CD4-positive, alpha-beta T cell treated with Interleukin-4 for 4 hours (primary cell): ENCODE results near the gene BRD9.
"Not testable (repeated sequence)": the region's sequence is repeated elsewhere in the genome, so short reads cannot be mapped to it uniquely, and the experiment has no call there.

Source experiments
- DNase-seq: peaks from one replicate; pipeline ENCODE4 v3.0.0-alpha.2; 2020

The BRD9 gene

DNA sequence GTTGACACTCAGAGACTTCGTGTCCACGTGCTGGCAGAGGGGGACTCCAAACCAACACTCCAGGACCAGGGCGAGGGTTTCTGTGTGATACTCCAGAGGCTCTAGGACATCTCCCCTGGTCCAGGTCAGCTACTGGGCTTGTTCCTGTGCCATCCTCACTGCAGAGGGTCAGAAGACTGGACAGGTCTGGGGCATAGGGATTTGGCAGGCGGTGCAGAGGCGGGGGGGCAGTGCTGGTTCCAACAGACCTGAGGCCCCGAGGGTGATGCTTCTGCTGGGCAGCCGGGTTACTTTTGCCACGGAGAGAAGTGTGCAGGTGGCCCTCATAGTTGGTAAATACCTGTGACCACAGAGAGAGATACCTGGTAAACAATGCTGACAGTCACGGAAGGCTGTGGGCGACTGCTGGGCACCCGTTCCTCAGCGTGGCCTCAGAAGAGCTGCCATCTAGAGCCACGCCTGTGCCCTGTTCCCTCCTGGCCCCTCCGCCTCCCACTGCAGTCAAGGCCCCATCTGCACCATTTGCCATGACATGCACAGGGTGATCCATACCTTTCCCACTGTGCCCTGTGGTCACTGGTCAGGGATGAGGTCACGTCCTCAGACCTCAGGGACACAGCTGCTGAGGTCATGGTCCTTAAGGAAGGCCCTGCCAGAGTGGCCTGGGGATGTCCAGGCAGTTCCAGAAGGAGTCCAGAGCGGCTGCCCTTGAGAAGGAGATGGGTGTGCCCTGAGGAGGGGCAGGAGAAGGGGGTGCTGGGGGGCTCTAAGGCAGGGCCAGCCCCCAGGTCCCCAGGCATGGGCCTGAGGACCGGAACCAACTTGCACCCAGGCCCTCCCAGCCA, 30.1 kb upstream of the BRD9 start:
- no peak for DNase-seq

- DNase-seq, result no peak
Observed at GRCh38 chr5:921456-922435, 29.1 kb upstream of the BRD9 start.

DNA sequence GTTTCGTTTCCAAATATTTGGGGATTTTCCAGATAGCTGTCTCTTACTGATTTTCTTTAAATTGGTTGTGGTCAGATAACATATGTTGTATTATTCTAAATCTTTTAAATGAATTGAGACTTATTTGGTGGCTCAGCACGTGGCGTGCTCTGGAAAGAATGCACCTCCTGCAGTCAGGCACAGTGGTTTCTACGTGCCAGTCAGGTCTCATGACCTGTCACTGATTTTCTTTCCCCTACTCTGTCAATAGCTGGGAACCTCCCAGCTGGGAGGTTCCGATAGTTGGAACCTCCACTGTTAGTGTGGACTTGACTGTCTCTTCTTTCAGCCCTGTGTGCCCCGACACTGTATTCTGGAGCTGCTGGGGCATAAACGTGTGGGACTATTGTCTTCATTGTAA, 27.7 kb upstream of the BRD9 start:
- no peak for DNase-seq

DNA sequence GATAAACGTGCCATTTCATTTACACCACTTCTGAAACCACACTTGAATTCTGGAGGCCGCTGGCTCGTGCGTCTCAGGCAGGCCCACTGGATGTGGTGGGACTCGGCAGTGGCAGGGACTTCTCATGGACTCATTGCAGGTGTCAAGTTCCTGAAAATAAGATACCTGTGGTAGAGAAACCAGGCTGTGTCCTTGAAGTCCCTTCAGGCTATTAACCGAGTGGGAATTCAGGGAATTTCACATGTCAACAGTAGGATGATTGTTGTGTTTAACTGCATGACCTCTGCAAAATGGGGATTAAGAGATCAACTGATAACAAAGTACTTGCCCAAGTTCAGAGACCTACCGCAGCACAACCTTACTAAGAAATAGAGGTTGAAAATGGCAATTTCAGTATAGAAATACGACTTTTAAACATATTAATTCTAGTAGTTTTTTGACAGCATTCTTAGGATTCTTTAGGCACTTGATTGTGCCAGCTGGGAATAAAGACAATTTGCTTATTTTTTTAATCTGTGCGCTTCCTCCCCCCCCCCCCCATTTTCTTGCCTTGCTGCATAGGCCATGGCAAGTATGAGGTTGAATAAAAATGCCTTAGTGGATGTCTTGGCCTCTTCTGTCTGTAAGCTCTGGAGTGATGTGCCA, 26.9 kb upstream of the BRD9 start:
- DNase-seq, result no peak

DNA sequence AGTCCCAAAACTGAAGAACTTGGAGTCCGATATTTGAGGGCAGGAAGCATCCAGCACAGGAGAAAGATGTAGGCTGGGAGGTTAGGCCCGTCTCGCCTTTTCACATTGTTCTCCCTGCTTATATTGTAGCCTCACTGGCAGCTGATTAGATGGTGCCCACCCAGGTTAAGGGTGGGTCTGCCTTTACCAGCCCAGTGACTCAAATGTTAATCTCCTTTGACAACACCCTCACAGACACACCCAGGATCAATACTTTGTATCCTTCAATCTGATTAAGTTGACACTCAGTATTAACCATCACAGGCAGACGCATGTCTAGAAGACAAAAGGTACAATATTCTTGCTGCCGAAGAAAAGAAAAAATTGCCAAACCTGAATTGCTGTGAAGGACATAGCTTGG, 26.1 kb upstream of the BRD9 start:
- DNase-seq, result not testable (repeated sequence)

DNA sequence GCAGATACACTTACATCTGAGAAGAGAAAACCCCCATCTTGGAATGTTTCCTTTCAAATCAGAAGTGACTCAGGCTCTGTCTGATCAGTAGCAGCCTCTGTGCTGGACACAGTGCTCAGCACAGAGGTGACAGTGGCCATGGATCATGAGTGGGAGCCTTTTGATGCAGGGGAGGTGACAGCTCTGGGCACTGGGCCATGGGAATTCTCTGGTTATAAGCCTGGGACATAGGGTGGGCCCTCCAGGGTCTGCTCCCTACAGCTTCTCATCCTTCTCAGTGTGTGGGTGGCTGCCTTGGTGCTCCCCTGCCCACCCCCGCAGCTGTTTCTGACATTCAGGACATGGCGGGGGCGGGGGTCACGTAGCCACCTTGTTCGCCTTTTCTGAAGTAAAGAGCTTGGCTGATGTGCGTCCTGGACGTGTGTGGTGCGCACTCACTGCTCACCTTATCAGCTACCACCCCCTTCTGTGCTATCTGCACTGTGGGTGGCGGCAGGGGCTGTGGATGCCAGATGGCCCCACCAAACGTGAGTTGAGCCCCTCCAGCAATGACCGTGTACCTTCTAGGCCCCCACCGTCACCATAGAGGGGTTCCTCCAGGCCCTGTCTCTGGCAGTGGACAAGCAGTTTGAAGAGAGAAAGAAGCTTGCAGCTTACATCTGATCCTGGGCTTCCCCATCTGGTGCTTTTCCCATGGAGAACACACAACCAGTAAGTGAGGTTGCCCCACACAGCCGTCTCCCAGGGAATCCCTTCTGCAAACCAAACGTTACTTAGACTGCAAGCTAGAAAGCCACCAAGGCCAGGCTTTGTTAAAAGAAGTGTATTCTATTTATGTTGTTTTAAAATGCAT, 24.1 kb upstream of the BRD9 start:
- no peak for DNase-seq

DNA sequence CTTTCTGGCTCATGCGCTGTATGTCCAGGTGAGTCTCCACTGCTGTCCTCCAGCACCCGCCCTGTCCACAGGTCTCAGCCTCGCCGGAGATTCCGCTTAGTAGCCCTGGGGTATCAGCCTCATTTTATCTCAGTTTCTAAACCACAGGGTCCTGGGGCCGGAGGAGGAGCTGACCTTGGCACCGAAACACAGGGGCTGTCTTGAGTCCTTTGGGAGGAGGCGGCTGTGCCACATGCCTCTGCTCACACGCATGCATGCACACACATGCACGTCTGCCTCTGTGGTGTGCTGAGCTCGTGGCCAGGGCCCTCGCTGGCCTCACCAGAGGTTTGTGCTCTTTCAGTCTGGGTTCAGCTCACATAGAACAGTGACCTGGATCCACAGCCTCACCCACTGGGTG, 23.3 kb upstream of the BRD9 start:
- DNase-seq, result no peak

DNA sequence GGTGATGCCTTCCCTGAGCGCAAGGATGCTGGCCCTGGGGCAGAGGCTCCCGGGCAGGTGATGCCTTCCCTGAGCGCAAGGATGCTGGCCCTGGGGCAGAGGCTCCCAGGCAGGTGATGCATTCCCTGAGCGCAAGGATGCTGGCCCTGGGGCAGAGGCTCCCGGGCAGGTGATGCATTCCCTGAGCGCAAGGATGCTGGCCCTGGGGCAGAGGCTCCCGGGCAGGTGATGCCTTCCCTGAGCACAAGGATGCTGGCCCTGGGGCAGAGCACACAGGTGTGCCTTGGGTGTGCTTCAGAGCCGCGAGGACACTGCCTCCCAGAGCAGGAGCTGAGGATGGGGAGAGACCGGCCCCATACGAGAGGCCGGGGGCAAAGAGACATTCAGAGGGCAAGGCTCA, 22.7 kb upstream of the BRD9 start:
- not testable (repeated sequence) for DNase-seq

DNA sequence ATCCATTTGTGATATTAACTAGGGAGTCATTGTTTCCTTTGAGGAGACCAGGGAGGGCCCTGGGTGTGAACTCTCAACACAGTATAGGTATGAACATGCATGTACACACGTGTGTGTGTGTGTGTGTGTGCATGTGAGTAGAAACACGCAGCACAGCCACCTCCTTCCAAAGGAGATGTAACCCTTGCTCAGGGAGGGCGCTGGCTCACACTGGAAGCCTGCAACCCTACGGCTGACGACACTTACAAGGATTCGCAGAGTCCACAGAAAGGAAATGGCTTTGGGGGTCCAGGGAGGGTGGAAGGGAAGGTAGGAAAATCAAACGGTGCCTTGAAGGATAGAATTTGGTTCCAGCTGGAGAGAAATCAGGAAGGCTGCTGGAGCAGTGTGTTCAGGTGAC, 22.0 kb upstream of the BRD9 start:
- DNase-seq, result no peak

- DNase-seq, result no peak
Observed at GRCh38 chr5:914174-914573, 21.6 kb upstream of the BRD9 start.

GRCh38 chr5:912280-913091, 19.9 kb upstream of the BRD9 start:
- DNase-seq, result peak; percentile 89

- no peak for DNase-seq
Observed at GRCh38 chr5:911601-912000, 19.0 kb upstream of the BRD9 start.

DNA sequence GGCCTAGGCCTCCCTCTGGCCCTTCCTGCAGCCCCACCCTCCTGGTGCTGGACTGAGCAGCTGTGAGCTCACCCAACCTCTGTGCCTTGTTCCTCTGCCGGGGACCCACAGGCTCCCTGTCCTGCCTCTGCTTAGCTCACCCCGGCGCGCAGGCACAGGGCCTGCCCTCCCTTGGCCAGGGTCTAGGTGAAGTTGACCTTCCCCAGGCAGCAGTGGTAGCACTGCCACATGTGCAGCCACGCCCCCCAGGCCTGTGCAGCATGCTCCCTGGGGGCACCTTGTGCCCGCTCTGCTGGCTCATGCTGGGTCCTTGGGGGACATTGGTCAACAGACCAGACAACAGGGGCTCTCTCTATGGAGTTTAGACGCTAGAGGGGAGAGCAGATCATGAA, 18.2 kb upstream of the BRD9 start:
- DNase-seq, result no peak

- no peak for DNase-seq
Observed at GRCh38 chr5:909994-910768, 17.6 kb upstream of the BRD9 start.

DNA sequence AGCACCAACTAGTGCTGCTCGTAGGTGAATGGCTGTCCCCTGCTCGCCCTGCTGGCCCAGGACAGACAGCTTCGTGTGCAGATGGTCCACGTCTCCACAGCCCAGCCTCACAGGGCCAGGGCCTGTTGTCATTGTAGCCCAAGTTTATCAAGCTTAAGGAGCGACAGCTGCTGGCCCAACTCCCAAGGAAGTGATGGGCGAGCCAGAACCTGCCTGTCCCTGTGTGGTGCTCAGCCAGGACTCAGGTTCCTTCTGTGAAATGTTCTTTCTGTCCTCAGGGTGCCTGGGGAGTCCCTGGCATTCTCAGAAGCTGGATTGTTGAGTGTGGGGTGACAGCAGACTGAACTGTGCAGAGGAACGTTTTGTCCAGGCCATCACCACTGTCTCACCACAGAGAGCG, 16.5 kb upstream of the BRD9 start:
- no peak for DNase-seq

DNA sequence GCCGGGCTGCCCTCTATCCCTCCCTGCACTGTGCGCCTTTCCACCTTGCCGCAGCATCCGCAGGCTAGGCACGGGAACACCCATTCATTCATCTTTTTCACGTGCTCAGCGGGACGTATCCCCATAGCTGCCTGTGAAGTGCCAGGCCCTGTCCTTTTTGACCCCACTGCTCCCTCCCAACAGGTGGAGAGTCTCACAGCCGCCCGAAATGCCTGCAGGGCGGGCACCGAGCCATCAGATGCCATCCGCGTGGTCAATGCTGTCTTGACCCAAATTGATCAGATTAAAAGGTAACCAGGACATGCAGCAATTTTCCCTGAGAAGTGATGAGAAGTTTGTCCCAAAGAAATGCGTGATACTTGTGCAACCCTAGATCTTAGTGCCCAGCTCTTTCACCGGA, 15.6 kb upstream of the BRD9 start:
- DNase-seq, result no peak

- no peak for DNase-seq
Observed at GRCh38 chr5:907366-907910, 14.8 kb upstream of the BRD9 start.

GRCh38 chr5:905139-905642, 12.6 kb upstream of the BRD9 start:
- DNase-seq, result no peak

GRCh38 chr5:903756-904096, 11.1 kb upstream of the BRD9 start:
- DNase-seq, result no peak
